ENCODE results near the gene SGTB. TPM values are rescaled to one million over a fixed set of nuclear protein-coding genes. Genes with fewer than 3 reads are reported as not detected.
"Not testable (repeated sequence)": the region's sequence is repeated elsewhere in the genome, so short reads cannot be mapped to it uniquely, and the experiment has no call there.

The SGTB gene
- total RNA-seq, 1 experiment from 2014 or later: 5.1 TPM

DNA sequence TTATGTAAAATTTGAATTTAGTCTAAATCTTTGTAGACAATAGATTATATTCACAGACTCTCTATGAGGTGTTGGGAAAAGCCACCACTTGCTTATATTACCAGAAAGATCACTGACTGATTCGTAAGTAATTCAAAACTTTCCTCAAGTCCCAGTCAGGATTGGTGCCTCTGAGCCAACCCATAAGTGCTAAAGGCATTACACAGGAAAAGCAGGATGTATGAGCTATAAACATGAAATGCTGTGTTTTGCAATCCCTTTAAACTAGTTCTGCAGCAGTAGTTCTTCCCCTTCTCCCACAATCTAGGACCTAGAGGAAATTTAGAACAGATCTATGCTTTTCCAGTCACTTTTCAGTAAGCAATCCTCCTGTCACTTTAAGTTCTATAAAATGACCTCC lies 49.1 kb downstream of the SGTB start:
- DNase-seq (ENCODE audit: low read depth): peak; percentile 3

DNA sequence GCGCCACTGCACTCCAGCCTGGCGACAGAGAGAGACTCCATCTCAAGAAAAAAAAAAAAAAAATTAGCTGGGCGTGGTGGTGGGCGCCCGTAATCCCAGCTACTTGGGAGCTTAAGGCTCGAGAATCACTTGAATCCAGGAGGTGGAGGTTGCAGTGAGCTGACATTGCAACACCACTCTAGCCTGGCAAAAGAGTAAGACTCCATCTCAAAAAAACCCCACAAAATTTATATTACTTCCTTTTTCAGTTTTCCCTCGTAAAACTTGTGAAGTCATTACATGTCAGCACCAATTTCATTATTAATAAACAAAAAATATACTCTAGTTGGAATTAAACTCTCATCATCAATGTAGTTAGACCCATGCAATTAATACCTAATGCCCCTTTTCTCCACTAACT lies 53.2 kb downstream of the SGTB start:
- DNase-seq (ENCODE audit: low read depth): no peak

DNA sequence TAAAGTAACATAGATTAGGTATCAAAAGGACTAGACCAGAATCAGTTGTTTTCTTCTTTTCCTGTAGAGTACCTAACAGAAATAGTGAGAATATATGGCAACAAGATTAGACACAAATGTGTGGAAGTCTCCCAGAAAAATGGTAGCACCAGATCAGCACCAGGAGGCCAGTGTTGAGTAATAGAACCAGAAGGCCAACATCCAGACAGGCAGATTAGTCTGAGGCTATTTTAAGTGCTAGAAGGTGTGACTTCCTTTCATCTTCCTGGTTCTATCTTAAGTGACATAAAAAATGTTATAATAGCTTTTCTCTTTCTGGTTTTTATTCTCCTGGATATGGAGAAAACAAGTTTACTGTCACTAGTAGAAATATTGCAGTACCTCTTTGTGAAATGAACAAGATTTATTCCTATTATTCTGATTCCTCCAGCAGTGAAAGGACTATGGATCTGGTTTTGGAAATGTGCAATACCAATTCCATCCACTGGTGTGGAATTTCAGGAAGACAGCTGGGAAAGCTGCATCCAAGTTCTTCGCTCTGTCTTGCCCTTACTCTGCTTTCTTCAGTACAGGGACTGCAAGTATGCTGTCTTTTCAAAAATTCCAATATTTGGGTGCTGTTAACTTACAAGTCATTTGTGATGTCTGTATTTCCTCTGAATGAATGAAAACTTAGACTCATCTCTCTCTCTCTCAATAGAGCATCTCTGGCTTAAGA lies 57.9 kb downstream of the SGTB start:
- DNase-seq (ENCODE audit: low read depth): peak; percentile 17

DNA sequence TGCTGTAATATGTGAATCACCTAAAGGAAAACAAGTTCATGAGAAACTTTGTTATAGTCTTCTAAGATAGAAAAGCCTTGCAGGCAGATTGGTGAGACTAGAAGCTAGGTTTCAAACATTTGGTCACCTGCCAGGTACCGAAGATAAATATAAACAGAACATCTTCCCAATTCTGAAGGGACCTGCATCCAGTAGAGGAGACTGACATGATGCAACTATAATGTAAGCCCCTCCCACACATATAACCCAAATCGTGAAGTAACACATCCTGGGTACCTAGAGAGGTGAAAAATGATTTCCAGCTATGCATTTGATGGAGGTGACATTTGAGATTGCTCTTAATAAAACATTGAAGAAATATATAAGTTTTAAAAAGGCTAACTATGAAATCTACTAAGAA lies 67.2 kb downstream of the SGTB start:
- DNase-seq (ENCODE audit: low read depth): no peak

DNA sequence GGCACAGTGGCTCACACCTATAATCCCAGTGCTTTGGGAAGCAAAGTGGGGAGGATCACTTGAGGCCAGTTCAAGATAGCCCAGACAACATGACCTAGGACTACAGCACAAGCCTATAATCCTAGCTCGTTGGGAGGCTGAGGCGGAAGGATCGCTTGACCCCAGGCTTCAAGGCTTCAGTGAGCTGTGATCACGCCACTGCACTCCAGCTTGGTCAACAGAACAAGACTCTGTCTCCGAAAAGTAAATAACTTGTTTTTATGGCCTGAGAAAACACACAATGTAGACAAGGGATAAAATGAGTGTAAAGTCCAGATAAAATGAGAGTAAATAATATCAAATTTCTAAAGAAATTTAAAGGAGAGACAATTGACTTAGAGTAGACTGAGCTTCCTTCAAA lies 70.8 kb downstream of the SGTB start:
- DNase-seq (ENCODE audit: low read depth): no peak

DNA sequence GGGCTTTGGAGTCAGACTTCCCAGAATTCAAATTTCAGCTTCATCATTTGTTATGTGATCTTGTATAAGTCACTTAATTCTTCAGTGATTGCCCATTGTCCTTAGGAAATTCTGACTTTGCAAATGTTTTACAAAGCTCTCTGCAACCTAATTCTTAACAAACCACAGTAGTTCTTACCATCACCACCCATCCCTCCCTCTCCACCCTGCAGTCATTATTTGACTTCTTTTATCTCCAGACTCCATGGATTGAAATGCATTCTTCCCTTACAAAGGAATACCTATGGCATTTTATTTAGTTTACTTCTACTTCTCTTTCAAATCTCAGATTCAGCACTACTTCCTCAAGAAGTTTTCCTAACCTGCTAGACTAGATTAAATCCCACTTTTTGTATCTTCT lies 74.0 kb downstream of the SGTB start:
- no peak for DNase-seq (ENCODE audit: low read depth)

DNA sequence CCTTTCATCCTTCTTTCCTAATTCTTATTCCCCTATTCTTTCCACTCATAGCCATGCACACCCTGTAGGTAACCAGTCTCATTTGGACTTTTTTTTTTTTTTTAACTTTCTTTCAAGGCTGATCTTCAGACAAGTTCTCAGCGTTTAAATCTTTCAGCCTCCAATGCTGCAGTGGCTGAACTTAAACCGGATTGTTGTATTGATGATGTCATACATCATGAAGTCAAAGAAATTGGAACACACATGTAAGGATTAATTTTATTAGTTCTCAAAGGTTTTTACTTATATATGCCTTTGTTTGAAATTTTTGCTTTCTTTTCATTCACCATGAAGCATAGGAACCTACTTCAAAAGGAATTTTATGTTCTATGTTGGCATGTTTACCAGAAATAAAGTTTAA lies 75.0 kb downstream of the SGTB start:
- DNase-seq (ENCODE audit: low read depth): no peak

DNA sequence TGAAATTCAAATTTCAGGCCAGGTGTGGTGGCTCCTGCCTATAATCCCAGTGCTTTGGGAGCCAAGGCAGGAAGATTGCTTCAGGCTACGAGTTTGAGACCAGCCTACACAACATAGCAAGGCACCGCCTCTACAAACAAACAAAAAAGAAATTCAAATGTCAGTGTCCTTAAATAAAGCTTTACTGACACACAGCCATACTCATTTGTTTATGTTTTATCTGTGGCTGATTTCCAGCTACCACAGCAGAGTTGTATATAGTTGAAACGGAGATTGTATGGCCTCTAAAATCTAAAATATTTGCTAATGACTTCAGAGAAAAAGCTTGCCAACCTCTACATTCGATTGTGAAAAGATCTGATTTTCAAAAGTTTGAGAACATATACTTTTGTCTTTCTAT lies 81.7 kb downstream of the SGTB start:
- no peak for DNase-seq (ENCODE audit: low read depth)

DNA sequence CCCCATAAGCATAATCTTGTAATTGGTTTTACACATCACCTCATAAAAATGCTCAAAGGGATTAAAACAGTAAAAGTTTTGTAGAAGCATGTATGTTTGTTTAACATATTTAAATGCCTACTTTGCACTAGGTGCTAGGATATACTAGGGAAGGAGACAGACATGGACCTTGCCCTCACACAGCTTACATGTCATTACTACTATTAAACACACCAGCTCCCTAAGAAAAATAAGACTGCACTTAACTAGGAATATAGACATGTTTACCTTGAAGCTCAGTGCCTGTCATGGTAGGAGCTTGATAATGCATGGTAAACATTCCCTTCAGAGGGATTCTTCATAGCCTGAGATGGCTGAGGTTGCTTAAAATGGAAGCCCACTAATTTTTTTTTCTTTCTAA lies 90.9 kb downstream of the SGTB start:
- no peak for DNase-seq (ENCODE audit: low read depth)

DNA sequence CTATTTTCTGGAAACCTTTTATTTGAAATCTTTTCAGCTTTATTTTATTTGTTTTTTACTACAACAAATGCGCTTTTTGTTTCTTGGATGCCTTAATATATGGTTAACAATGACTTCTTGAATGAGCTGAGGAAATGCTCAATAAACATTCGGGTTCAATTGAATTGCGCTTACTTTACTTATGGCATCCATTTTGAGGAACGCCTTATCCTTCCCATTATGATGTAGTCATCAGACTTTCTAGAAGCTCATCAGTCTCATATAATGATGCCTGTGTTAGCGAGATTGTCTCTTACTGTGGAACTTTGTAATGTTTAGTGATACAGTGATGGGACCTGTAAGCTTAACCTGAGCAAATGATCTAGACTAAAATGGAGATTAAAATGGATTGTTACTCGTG lies 96.2 kb downstream of the SGTB start:
- no peak for DNase-seq (ENCODE audit: low read depth)

DNA sequence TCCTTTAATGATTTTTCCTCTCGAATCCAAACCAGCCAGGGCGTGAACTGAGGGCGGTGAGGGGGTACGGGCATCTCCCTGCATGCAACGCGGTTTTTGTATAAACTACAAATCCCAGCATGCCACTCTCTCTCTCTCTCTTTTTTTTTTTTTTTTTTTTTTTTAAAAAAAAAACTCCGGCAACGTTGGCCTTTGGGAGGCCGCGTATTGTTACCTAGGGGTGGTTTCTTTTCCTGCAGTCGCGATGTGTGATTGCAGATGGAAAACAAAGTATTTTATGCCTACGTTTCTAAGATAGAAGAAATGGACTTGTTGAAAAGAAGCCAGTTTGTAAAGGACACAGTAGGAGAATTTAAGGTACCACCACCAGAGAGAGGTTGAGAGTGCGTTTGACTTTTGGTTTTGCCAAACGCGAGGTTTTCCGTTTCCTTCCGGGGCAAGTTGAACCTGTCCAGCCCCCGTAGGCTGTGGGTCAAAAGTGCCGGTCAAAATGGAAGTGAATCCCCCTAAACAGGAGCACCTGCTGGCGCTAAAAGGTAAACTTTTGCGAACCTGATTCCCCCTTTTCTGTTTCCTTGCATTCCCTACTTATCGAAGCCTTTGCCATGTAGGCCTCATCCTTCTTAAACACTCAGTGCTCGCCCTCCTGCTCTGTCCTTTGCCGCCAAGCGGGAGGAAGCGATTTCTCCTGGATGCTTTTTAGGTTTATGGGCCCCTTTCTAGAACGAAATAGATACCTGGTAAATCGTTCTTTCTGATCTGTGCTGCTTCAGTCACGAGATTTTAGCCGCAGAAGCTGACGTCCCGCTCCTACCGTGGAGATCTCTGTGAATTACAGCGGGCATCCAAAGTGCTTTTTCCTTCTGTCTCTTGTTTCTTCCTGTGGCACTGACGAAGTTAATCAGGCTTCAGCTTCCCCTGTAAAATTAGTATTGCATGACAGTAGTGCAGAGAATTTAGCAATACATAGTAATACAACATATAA lies 97.0 kb downstream of the SGTB start, which contains the start of the genes SHLD3 and TRAPPC13:
TSS of gene SHLD3 (plus strand) at position 457 of the 985 bp plus-strand sequence. CDS start 4,561 bp downstream, outside the sequence.
TSS of gene TRAPPC13 (plus strand) at position 457 of the 985 bp plus-strand sequence. CDS start at position 491, 34 bp downstream.
- peak; percentile 88 for DNase-seq (ENCODE audit: low read depth)

DNA sequence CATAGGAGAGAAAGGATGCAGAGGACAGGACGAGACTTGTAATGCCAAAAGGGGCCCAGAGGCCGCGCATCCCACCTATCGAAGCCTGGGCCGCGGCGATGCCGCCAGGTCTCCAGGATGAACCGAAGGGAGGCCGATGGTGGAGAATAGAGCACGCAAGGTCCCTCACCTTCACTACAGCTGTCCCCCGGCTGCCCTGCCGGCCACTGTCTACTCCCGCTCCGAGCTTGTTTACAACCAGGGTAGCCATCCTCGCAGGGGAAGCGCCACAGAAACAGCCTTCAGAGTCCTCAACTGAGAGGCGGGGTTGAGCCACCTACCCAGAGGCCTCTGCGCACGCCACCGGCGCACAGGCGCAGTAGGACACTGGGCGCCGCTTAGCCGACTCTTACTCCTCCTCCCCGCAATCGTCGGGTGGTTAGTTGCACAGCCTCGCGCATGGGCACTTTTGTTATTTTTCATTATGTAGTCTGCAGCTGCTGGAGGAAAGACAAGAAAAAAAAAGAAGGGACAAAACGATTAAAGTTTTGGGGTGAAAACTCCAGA lies 97.8 kb downstream of the SGTB start, which contains the start of gene TRIM23:
TSS of gene TRIM23 (minus strand) at position 309 of the 546 bp plus-strand sequence. CDS start at position 250, 59 bp downstream.
- DNase-seq (ENCODE audit: low read depth): peak; percentile 93

DNA sequence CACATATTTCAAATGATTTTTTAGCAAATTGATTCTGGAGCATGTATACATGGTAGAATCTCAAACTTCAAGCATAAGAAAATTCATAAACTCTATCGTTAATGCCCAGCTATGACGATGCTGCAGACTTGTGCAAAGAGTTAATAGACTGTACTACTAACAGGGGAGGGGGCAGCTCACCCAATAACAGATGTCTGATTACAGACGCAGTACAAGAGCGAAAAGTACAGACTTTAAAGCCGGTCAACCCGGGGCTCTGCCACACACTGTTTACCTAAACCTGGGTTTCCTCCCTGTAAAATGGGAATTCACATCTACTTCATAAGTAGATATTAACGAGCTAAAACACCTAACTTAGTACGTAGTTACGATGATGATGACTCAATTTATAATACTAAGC lies 98.4 kb downstream of the SGTB start:
- peak; percentile 6 for DNase-seq (ENCODE audit: low read depth)

DNA sequence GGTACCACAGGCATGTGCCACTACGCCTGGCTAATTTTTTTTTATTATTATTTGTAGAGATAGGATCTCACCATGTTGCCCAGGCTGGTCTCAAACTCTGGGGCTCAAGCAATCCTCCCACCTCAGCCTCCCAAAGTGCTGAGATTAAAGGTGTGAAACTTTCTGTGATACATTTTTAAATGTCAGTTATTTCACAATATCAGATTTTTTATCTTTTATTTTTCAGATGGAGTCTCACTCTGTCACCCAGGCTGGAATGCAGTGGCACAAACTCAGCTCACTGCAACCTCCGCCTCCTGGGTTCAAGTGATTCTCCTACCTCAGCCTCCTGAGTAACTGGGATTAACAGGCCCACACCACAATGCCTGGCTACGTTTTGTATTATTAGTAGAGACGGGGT lies 99.9 kb downstream of the SGTB start:
- not testable (repeated sequence) for DNase-seq (ENCODE audit: low read depth)

DNA sequence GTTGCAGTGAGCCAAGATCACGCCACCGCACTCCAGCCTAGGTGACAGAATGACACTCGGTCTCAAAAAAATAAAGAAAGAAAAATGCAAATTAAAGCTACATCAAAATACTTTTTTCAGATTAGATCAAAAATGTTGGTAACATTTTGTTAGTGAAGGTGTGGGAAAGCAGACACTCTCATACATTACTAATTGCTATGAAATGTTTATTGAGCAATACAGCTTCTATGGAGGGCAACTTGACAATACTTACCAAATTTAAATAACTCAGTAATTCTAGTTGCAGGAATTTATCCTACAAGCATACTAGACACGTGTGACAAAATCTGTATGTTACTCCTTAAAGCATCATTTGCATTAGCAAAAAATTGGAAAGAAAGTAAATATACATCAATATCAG lies 101.9 kb downstream of the SGTB start:
- DNase-seq (ENCODE audit: low read depth): no peak

Other genes with a start within 250 kb of the SGTB start
- 16.5 and 18.9 TPM in 2 replicates for gene ADAMTS6, start 240.2 kb downstream of the SGTB start, total RNA-seq (2014; rRNA removed; shearing (Covaris generic))
- 18.5 and 31.3 TPM in 2 replicates for gene CENPK, start 158.9 kb downstream of the SGTB start, total RNA-seq (2014; rRNA removed; shearing (Covaris generic))
- 21.5 and 29.0 TPM in 2 replicates for gene PPWD1, start 158.8 kb downstream of the SGTB start, total RNA-seq (2014; rRNA removed; shearing (Covaris generic))
- 6.3 and 13.0 TPM in 2 replicates for gene TRIM23, start 97.8 kb downstream of the SGTB start, total RNA-seq (2014; rRNA removed; shearing (Covaris generic))
- gene SHLD3, start 97.1 kb downstream of the SGTB start, total RNA-seq (2014; rRNA removed; shearing (Covaris generic)): 5.6 and 7.9 TPM in 2 replicates
- 27.8 and 39.3 TPM in 2 replicates for gene TRAPPC13, start 97.1 kb downstream of the SGTB start, total RNA-seq (2014; rRNA removed; shearing (Covaris generic))
- gene NLN, start 96 bp upstream of the SGTB start, total RNA-seq (2014; rRNA removed; shearing (Covaris generic)): 12.3 and 27.9 TPM in 2 replicates
- gene ERBIN, start 204.5 kb upstream of the SGTB start, total RNA-seq (2014; rRNA removed; shearing (Covaris generic)): 76.9 and 98.6 TPM in 2 replicates